A549 (cell line): ENCODE measurements around the gene NMNAT2.

Experiments used
- ESRRA ChIP-seq: fragments of 150-350 bp; IDR thresholded peaks from 2 replicates; pipeline ENCODE4 v1.6.1; 2014; ENCODE audit warnings: mild to moderate bottlenecking, low read length, borderline replicate concordance
- FOSL2 ChIP-seq, 2 experiments: fragments of 450-650 bp in 1 of 2; fragments of >200 bp in 1 of 2; sonication (Bioruptor Twin) in 1 of 2; formaldehyde crosslinking; IDR thresholded peaks; 2 replicates each; pipeline versions ENCODE4 v1.5.0 to v1.6.1; 2016 to 2020; ENCODE audit warnings: mild to moderate bottlenecking in 1 of 2, moderate library complexity in 1 of 2
- FOXS1 ChIP-seq: fragments of 250-450 bp; sonication (Bioruptor Pico); IDR thresholded peaks from 2 replicates; pipeline ENCODE4 v1.5.0; 2020; ENCODE audit warnings: mild to moderate bottlenecking, moderate library complexity
- JUN ChIP-seq, 2 experiments: fragments of >200 bp; sonication (Bioruptor Twin); formaldehyde crosslinking; IDR thresholded peaks; 2 replicates in 1 of 2; 3 replicates in 1 of 2; pipeline ENCODE4 v1.6.1; 2016 to 2017
- MYC ChIP-seq: IDR thresholded peaks from 2 replicates; pipeline ENCODE4 v1.6.1; 2012; ENCODE audit warnings: mild to moderate bottlenecking, inconsistent platforms, low read length, improper control_type of control experiment, borderline replicate concordance
- SMC3 ChIP-seq: fragments of >200 bp; sonication (Bioruptor Twin); formaldehyde crosslinking; IDR thresholded peaks from 3 replicates; pipeline ENCODE4 v1.6.1; 2018; ENCODE audit warnings: inconsistent platforms
- ZFP36 ChIP-seq: fragments of 450-650 bp; IDR thresholded peaks from 2 replicates; pipeline ENCODE4 v1.6.1; 2014; ENCODE audit warnings: borderline replicate concordance; ENCODE audit not compliant: partially characterized antibody
- ZSCAN20 ChIP-seq: fragments of 250-450 bp; sonication (Bioruptor Pico); IDR thresholded peaks from 2 replicates; pipeline ENCODE4 v1.8.0; 2022; ENCODE audit warnings: mild to moderate bottlenecking, moderate library complexity
- TF ChIP-seq, protein P1 (sequence below): fragments of >200 bp; sonication (Bioruptor Twin); formaldehyde crosslinking; IDR thresholded peaks from 3 replicates; pipeline ENCODE4 v1.5.1; 2016

DNA sequence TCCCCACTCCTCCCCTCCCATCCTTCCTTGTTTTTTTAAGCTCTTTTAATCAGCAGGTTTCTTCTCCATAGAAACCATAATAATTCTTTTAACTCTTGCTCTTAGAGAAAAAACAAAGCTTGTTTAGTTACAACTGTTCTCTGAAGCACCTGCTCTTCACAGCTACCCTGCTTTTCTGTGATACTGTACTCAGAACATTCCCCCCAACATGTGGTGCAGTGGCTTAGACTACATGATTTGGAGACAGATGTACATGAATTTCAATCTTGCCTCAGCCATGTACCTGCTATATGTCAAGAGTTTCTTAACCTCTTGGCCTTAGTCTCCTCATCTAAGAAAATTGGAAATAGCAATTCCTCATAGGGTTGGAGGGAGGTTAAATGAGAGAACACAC is 198.6 kb downstream of the NMNAT2 start:
- TF ChIP-seq, protein P1, sequence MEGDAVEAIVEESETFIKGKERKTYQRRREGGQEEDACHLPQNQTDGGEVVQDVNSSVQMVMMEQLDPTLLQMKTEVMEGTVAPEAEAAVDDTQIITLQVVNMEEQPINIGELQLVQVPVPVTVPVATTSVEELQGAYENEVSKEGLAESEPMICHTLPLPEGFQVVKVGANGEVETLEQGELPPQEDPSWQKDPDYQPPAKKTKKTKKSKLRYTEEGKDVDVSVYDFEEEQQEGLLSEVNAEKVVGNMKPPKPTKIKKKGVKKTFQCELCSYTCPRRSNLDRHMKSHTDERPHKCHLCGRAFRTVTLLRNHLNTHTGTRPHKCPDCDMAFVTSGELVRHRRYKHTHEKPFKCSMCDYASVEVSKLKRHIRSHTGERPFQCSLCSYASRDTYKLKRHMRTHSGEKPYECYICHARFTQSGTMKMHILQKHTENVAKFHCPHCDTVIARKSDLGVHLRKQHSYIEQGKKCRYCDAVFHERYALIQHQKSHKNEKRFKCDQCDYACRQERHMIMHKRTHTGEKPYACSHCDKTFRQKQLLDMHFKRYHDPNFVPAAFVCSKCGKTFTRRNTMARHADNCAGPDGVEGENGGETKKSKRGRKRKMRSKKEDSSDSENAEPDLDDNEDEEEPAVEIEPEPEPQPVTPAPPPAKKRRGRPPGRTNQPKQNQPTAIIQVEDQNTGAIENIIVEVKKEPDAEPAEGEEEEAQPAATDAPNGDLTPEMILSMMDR = no peak
- TF ChIP-seq FOSL2 (IDR thresholded peaks at IDR 0.05) = no peak
- no peak for TF ChIP-seq FOSL2 (CRISPR knock-in tag; IDR thresholded peaks at IDR 0.05)
- no peak for TF ChIP-seq JUN (IDR thresholded peaks at IDR 0.05)
- no peak for TF ChIP-seq MYC
- TF ChIP-seq FOXS1 = no peak
- TF ChIP-seq ZFP36 = no peak
- no peak for TF ChIP-seq SMC3
- no peak for TF ChIP-seq ESRRA
- TF ChIP-seq ZSCAN20 (CRISPR knock-in tag) = no peak
